Type B pancreatic cell (in vitro differentiated cells): ENCODE results near the gene PRPF18. TPM values are rescaled to one million over a fixed set of nuclear protein-coding genes. Genes with fewer than 3 reads are reported as not detected.

Source experiments
- DNase-seq: peaks from one replicate; pipeline ENCODE4 v3.0.0; 2021; ENCODE audit warnings: mixed read lengths; ENCODE audit not compliant: unreplicated experiment; ENCODE audit errors: extremely low spot score
- H3K27ac Mint-ChIP-seq: 2 replicates; pipeline ENCODE4 v1.8.0; 2021; ENCODE audit warnings: mild to moderate bottlenecking, mixed read lengths
- H3K27me3 Mint-ChIP-seq: 2 replicates; pipeline ENCODE4 v1.8.0; 2021; ENCODE audit warnings: mixed read lengths
- H3K36me3 Mint-ChIP-seq: 2 replicates; pipeline ENCODE4 v1.8.0; 2021; ENCODE audit warnings: mixed read lengths
- H3K4me1 Mint-ChIP-seq: one replicate; pipeline ENCODE4 v1.8.0; 2021; ENCODE audit warnings: mixed read lengths; ENCODE audit not compliant: unreplicated experiment
- H3K4me3 Mint-ChIP-seq: 2 replicates; pipeline ENCODE4 v1.8.0; 2021; ENCODE audit warnings: mild to moderate bottlenecking, mixed read lengths
- H3K9me3 Mint-ChIP-seq: 2 replicates; pipeline ENCODE4 v1.8.0; 2021; ENCODE audit warnings: mixed read lengths
- CTCF ChIP-seq: fragments of 200-600 bp; sonication (generic); conservative IDR thresholded peaks from 2 replicates; pipeline ENCODE4 v1.5.0; 2021; ENCODE audit warnings: antibody characterized with exemption, mild to moderate bottlenecking
- total RNA-seq: library from RNA; stranded (reverse); gene quantifications from 2 replicates; pipeline ENCODE4 v1.2.1, GENCODE V29; 2021; ENCODE audit warnings: low replicate concordance

The PRPF18 gene
- total RNA-seq, 1 donor from 2014 or later, result 16.7 TPM

GRCh38 chr10:13651969-13652720 lies 65.4 kb downstream of the PRPF18 start:
- TF ChIP-seq CTCF, result no peak
- H3K9me3 Mint-ChIP-seq, result no peaks in the 10 kb centered on the region
- no peak for DNase-seq
- no peaks in the 10 kb centered on the region for H3K27me3 Mint-ChIP-seq
- H3K36me3 Mint-ChIP-seq, result peaks cover 37% of the 10 kb centered on the region
- H3K27ac Mint-ChIP-seq, result no peak overlapping the region
- H3K4me3 Mint-ChIP-seq, result no peak overlapping the region
- H3K4me1 Mint-ChIP-seq, result no peaks in the 10 kb centered on the region

GRCh38 chr10:13652860-13653259 lies 66.1 kb downstream of the PRPF18 start:
- H3K9me3 Mint-ChIP-seq, result no peaks in the 10 kb centered on the region
- no peak for DNase-seq
- no peak overlapping the region for H3K4me3 Mint-ChIP-seq
- no peak overlapping the region for H3K27ac Mint-ChIP-seq
- H3K27me3 Mint-ChIP-seq, result no peaks in the 10 kb centered on the region
- no peak for TF ChIP-seq CTCF
- peaks cover 37% of the 10 kb centered on the region for H3K36me3 Mint-ChIP-seq
- H3K4me1 Mint-ChIP-seq, result no peaks in the 10 kb centered on the region

- H3K9me3 Mint-ChIP-seq, result no peaks in the 10 kb centered on the region
- no peak overlapping the region for H3K4me3 Mint-ChIP-seq
- DNase-seq, result no peak
- TF ChIP-seq CTCF, result no peak
- H3K36me3 Mint-ChIP-seq, result peaks cover 25% of the 10 kb centered on the region
- no peaks in the 10 kb centered on the region for H3K4me1 Mint-ChIP-seq
- H3K27me3 Mint-ChIP-seq, result no peaks in the 10 kb centered on the region
- no peak overlapping the region for H3K27ac Mint-ChIP-seq
Measured at GRCh38 chr10:13654118-13654830, 67.5 kb downstream of the PRPF18 start.

GRCh38 chr10:13654846-13655245 lies 68.1 kb downstream of the PRPF18 start:
- peaks cover under 1% of the 10 kb centered on the region for H3K4me1 Mint-ChIP-seq
- no peak overlapping the region for H3K27ac Mint-ChIP-seq
- no peaks in the 10 kb centered on the region for H3K9me3 Mint-ChIP-seq
- H3K4me3 Mint-ChIP-seq, result no peak overlapping the region
- peaks cover 22% of the 10 kb centered on the region for H3K36me3 Mint-ChIP-seq
- no peak for DNase-seq
- TF ChIP-seq CTCF, result no peak
- no peaks in the 10 kb centered on the region for H3K27me3 Mint-ChIP-seq

GRCh38 chr10:13656337-13657100 lies 69.8 kb downstream of the PRPF18 start:
- Mint-ChIP-seq H3K9me3 (no peaks in the 10 kb centered on the region), H3K4me1 (peaks cover 18% of the 10 kb centered on the region), H3K4me3 (no peak overlapping the region), H3K27me3 (no peaks in the 10 kb centered on the region), H3K27ac (no peak overlapping the region), H3K36me3 (peaks cover 27% of the 10 kb centered on the region)
- DNase-seq, result no peak
- no peak for TF ChIP-seq CTCF
